HG03354 (cell line): ENCODE results near the gene MARCHF10.
"Not testable (repeated sequence)": the region's sequence is repeated elsewhere in the genome, so short reads cannot be mapped to it uniquely, and the experiment has no call there.

ENCODE experiments used
- ATAC-seq: cut with Tn5 transposase; IDR thresholded peaks from one replicate; pipeline ENCODE4 v1.9.1; 2021; ENCODE audit warnings: mild to moderate bottlenecking; ENCODE audit not compliant: unreplicated experiment, poor library complexity, severe bottlenecking

The MARCHF10 gene, protein sequence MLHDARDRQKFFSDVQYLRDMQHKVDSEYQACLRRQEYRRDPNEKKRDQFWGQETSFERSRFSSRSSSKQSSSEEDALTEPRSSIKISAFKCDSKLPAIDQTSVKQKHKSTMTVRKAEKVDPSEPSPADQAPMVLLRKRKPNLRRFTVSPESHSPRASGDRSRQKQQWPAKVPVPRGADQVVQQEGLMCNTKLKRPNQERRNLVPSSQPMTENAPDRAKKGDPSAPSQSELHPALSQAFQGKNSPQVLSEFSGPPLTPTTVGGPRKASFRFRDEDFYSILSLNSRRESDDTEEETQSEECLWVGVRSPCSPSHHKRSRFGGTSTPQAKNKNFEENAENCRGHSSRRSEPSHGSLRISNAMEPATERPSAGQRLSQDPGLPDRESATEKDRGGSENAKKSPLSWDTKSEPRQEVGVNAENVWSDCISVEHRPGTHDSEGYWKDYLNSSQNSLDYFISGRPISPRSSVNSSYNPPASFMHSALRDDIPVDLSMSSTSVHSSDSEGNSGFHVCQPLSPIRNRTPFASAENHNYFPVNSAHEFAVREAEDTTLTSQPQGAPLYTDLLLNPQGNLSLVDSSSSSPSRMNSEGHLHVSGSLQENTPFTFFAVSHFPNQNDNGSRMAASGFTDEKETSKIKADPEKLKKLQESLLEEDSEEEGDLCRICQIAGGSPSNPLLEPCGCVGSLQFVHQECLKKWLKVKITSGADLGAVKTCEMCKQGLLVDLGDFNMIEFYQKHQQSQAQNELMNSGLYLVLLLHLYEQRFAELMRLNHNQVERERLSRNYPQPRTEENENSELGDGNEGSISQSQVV

DNA sequence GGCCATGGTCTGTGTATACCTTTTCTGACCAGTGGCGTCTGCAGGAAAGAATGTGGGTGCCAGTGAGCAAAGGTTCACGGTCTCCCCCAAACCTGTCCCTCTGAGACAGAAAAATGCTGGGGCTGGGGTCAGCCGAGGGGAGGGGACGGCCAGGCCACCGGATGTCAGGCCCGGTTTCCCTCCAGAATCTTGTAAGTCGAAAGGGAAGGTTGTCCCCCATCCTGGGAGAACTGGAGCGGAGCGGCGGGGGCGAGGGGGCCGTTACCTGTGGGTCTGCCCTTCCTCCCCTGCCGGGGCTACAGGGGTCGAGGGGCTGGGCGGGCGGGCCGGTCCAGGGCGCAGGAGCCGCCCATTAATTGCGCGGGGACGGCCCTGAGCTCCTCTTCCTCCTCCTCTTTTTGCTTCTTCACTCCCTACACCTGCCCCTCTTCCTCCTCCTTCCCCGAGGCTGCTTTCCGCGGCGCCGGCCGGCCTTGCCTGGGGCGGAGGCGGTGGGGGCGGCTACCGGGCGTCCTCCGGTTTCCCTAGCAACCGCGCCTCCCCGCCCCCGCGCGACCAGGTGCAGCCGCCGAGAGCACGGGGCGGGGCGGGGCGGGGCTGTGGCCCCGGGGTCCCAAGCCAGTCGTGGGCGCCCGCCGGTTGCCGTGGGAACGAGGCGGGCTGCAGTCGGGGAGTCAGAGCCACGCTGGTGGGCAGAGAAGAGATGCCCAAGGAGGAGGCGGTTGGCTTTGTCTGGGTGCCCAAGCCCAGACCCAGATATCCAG lies at the start of gene MARCHF10:
Gene MARCHF10 (minus strand): TSS at position 503 of the 764 bp plus-strand sequence. CDS start 6,579 bp downstream, outside the sequence.
- ATAC-seq: no peak

DNA sequence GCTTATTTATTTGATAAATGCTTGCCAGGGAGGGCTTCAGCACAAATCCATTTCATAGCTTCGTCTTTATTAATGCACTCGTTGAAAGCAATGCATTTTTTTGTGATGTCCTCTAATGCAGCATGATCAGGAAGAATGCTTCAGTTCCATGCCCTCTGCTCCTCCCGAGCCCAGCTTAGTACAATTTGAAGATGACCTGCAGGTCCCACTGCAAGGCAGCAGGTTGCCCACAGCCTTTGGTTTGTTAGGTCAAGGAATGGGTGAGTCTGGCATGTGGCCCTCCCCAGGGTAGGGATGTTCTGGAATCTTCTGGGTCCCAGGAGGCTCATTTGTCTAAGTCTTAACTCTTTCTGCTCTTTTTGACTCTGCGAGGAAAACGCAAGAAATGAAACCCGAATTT lies 49.4 kb upstream of the MARCHF10 start:
- ATAC-seq: no peak

GRCh38 chr17:62856594-62856993 lies 48.5 kb upstream of the MARCHF10 start:
- no peak for ATAC-seq

- no peak for ATAC-seq
Measured at GRCh38 chr17:62855156-62855555, 47.0 kb upstream of the MARCHF10 start.

- no peak for ATAC-seq
Measured at GRCh38 chr17:62854098-62854680, 46.1 kb upstream of the MARCHF10 start.

GRCh38 chr17:62852195-62852594 lies 44.1 kb upstream of the MARCHF10 start:
- no peak for ATAC-seq

DNA sequence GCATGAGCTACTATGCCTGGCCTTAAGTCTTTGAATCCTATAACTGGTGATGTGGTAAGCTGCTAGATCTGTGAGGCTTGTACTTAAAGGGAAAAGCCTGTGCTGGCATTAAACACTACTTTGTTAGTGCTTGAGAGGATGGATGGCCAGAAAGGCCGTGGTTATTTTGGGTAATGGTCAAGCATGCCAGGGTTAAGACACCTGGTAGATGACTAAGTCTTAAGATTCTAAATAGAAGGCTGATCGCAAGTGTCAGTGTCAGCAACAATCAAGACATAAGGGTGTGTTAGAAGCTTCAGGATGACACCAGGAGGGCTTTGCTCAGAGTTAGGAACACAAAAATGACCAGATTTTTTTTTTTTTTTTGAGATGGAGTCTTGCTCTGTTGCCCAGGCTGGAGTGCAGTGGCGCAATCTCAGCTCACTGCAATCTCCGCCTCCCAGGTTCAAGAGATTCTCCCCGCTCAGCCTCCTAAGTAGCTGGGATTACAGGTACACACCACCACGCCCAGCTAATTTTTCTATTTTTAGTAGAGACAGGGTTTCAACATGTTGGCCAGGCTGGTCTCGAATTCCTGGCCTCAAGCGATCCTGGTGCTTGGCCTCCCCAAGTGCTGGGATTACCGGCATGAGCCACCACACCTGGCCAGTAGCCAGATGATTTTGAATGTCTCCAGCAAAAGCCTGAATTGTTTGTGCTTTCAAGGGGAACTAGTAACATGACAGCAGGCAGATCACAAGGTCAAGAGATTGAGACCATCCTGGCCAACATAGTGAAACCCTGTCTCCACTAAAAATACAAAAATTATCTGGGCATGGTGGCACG lies 41.7 kb upstream of the MARCHF10 start:
- not testable (repeated sequence) for ATAC-seq

GRCh38 chr17:62848334-62848733 lies 40.2 kb upstream of the MARCHF10 start:
- no peak for ATAC-seq

- ATAC-seq: no peak
Measured at GRCh38 chr17:62847426-62847825, 39.3 kb upstream of the MARCHF10 start.

DNA sequence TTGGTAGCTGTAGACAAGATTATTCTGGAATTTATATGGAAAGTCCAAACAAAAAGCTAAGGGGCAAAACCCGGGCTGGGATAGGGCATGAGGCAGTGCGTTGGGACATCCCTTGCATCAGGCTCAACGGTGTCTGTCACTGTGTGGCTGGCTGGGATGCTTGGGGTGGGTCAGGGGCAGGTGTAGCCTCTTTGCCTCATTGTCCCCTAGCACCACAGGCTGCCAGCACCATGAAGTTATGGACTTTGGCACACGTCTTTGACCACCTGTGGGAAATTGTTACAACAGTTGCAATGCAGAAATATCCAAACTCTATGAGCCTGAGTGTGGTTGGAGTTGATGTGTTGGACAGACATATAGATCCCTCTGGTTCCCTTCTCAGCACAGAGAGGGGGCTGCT lies 32.8 kb upstream of the MARCHF10 start:
- ATAC-seq: no peak

GRCh38 chr17:62833816-62834215 lies 25.7 kb upstream of the MARCHF10 start:
- ATAC-seq: not testable (repeated sequence)

DNA sequence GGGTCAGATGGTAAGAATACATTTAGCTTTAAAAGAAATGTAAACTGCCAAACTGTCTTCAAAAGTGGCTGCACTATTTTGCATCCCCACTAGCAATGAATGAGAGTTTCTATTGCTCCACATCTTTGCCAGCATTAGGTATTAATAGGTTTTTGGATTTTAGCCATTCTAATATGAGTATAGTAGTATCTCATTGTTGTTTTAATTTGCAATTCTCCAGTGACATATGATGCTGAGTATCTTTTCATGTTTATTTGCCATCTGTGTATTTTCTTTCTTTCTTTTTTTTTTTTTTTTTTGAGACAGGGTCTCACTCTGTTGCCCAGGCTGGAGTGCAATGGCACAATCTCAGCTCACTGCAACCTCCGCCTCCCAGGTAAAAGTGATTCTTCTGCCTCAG lies 24.3 kb upstream of the MARCHF10 start:
- no peak for ATAC-seq

DNA sequence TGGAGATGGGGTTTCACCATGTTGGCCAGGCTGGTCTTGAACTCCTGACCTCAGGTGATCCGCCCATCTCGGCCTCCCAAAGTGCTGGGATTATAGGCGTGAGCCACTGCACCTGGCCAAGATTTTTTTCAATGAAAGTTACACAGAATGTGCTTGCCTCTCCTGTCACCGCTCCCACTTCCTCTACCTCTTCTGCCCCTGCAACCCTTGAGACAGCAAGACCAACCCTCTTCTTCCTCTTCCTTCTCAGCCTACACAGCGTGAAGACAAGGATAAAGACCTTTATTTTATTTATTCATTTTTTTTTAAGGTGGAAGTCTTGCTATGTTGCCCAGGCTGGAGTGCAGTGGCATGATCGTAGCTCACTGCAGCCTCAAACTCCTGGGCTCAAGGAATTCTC lies 23.0 kb upstream of the MARCHF10 start:
- ATAC-seq: not testable (repeated sequence)

DNA sequence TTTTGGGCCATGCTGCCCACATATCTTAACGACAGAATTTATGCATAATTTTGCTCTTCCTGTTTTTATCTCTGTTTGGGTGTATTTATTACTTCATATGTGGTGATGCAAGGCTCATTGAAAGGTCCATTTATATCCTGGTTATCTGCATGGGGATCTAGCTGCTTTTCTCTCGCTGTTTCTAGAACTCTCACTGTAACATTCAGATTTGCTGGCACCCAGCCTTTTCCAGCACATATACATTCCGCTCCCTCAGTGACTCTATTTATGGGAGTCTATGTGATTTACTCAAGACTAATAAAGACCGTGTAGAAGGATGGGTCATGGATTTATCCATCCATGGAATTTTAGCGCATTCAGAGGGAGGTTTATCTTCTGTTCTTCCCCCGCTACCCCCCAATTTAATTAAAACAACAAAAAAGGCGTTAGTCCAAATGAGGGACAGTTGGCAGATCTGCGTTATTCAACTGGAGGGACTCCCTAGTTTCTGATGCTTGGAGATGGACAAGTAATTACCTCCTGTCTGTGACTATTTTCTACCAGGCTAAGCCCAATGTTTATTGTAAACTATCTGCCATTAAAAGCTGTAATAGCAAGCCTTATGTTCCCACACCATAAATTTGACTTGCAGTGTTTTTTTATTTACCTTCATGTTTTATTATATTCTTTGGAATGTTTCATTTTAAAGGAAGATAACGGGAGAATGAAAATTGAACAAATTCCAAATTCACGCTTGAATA lies 19.8 kb upstream of the MARCHF10 start:
- ATAC-seq: no peak

GRCh38 chr17:62826956-62827355 lies 18.8 kb upstream of the MARCHF10 start:
- ATAC-seq: no peak

GRCh38 chr17:62825182-62825581 lies 17.1 kb upstream of the MARCHF10 start:
- ATAC-seq: no peak

DNA sequence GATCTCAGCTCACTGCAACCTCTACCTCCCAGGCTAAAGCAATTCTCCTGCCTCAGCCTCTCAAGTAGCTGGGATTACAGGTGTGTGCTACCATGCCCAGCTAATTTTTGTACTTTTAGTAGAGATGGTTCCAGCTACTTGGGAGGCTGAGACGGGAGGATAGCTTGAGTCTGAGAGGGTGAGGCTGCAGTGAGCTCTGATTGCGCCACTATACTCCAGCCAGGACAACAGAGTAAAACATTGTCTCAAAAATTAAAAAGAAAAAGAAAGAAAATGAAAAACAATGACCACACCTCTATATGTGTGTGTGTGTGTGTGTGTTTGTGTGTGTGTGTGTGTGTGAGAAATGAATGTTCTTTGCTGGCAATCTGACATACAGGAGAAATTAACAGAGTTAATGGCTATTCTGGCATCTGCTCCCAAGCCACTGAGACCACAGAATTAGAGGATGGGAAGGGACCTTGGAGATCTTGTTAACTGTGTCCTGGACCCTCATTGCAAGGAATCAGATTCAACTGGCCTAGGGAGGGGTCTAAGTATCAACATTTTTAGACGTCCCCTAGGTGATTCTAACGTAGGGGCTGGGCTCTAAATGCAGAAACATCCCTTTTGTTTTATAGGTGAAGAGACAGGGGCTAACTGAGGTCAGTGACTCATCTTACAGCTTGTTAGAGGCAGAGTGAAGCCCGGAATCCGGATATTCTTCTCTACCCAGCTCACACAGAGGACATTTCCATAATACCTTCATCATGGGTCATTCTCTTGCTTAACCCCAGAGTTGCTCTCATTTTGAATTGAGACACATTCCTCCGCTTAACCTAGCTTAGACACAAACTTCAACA lies 16.4 kb upstream of the MARCHF10 start:
- no peak for ATAC-seq
